ENCODE data around the gene ZNF133.
A peak's percentile ranks its signal among the peaks of the same experiment; 100 is the strongest.
"Not testable (repeated sequence)": the region's sequence is repeated elsewhere in the genome, so short reads cannot be mapped to it uniquely, and the experiment has no call there.

Gene ZNF133

DNA sequence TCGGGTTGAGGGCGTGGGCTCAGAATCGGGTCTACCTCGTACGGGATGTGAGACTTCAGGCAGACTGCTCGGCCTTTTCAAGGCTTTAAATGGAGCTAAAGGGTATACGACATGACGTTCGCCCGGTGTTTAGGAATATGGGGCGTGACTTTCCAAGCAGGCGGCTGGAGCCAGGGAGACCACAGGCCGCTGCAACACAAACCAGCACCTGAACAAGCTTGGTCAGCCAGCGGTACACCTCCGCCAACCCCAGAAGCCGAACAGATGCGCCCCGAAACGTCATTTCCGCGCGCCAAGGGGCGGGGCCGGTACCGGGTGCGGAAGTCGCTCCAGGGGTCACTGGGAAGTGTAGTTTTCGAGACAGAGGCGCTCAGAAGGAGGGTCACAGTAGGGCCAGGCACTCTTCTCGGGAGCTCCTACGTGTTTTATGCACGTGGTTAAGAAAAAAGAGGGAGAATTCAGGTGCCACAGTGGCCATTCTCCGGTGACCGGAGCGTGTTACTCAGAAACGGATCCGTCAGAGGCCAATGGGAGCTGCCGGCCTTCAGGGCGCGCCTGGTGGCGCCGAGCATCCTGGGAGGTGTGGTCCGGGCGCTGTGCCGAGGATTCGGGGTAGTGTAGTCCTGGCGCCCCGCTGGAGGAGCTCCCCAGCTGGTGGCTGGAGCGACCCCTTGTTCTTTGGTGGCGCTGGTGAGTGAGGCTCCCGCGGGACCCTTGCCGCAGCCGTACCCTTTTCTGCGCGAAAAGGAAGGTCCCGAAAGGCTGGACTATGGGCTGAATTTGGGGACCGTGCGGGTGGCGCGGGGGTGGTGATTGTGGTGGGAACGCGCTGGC, at the start of gene ZNF133:
Gene ZNF133, plus strand, starts transcription at position 613 of the 834 bp plus-strand sequence. CDS start 17,160 bp downstream, outside the sequence.
- H3K36me3 ChIP-seq (ENCODE audit: insufficient read depth, low read length): peaks cover 17% of the 10 kb centered on the region
- peaks cover 2% of the 10 kb centered on the region for H3K27me3 ChIP-seq (ENCODE audit: insufficient read depth, low read length)
- H2AFZ ChIP-seq (ENCODE audit: low read depth, low read length): peak within 1 kb of the TSS; percentile 95
- H3K9me3 ChIP-seq (ENCODE audit: low read length): no peaks in the 10 kb centered on the region
- peaks cover 7% of the 10 kb centered on the region for H3K4me1 ChIP-seq (ENCODE audit: insufficient read depth, low read length)
- peak within 1 kb of the TSS; percentile 91 for H3K4me3 ChIP-seq (ENCODE audit: low read length)

DNA sequence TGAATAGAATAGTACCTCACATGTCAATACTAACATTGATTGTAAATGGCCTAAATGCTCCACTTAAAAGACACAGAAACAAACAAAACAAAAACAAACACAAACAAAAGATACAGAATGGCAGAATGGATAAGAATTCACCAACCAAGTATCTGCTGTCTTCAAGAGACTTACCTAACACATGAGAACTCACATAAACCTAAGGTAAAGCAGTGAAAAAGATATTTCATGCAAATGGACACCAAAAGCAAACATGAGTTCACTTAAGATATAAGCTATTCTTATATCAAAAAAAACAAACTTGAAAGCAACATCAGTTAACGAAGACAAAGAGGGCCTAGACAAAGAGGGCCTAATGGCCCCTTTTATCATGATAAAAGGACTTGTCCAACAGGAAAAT, 47.3 kb upstream of the ZNF133 start:
- no peaks in the 10 kb centered on the region for H3K36me3 ChIP-seq (ENCODE audit: insufficient read depth, low read length)

GRCh38 chr20:18243802-18244201, 44.5 kb upstream of the ZNF133 start:
- Histone ChIP-seq H3K27me3 (ENCODE audit: insufficient read depth, low read length) (peaks cover 9% of the 10 kb centered on the region), H3K36me3 (ENCODE audit: insufficient read depth, low read length) (no peaks in the 10 kb centered on the region), H3K4me1 (ENCODE audit: insufficient read depth, low read length) (no peaks in the 10 kb centered on the region), H2AFZ (ENCODE audit: low read depth, low read length) (no peak overlapping the region), H3K9me3 (ENCODE audit: low read length) (no peaks in the 10 kb centered on the region), H3K4me3 (ENCODE audit: low read length) (no peak overlapping the region)

More for the DNA sequence above, 47.3 kb upstream of the ZNF133 start:
- no peak overlapping the region for H2AFZ ChIP-seq (ENCODE audit: low read depth, low read length)
- no peak overlapping the region for H3K4me3 ChIP-seq (ENCODE audit: low read length)
- H3K9me3 ChIP-seq (ENCODE audit: low read length): no peaks in the 10 kb centered on the region
- peaks cover 20% of the 10 kb centered on the region for H3K27me3 ChIP-seq (ENCODE audit: insufficient read depth, low read length)
- H3K4me1 ChIP-seq (ENCODE audit: insufficient read depth, low read length): no peaks in the 10 kb centered on the region

GRCh38 chr20:18248545-18248944, 39.8 kb upstream of the ZNF133 start:
- H3K4me1 ChIP-seq (ENCODE audit: insufficient read depth, low read length); H2AFZ ChIP-seq (ENCODE audit: low read depth, low read length); H3K36me3 ChIP-seq (ENCODE audit: insufficient read depth, low read length); H3K9me3 ChIP-seq (ENCODE audit: low read length); H3K4me3 ChIP-seq (ENCODE audit: low read length): not testable (repeated sequence)
- H3K27me3 ChIP-seq (ENCODE audit: insufficient read depth, low read length): peaks cover 18% of the 10 kb centered on the region

DNA sequence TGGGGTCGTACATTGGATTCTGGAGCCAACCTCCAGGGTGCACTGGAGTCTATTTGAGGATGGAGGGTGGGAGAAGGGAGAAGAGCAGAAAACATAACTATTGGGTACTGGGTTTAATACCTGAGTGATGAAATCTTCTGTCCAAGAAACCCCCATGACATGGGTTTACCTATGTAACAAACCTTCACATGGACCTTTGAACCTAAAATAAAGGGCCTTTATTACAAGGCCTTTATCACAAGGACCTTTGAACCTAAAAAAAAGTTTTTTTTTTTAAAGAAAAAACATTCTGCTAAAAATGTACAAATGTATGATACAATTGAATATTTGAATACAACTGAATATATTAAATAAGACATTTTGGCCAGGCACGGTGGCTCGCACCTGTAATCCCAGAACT, 38.1 kb upstream of the ZNF133 start:
- Histone ChIP-seq H3K27me3 (ENCODE audit: insufficient read depth, low read length) (peaks cover 26% of the 10 kb centered on the region), H2AFZ (ENCODE audit: low read depth, low read length) (no peak overlapping the region), H3K9me3 (ENCODE audit: low read length) (peaks cover 2% of the 10 kb centered on the region), H3K36me3 (ENCODE audit: insufficient read depth, low read length) (no peaks in the 10 kb centered on the region), H3K4me1 (ENCODE audit: insufficient read depth, low read length) (no peaks in the 10 kb centered on the region), H3K4me3 (ENCODE audit: low read length) (no peak overlapping the region)

DNA sequence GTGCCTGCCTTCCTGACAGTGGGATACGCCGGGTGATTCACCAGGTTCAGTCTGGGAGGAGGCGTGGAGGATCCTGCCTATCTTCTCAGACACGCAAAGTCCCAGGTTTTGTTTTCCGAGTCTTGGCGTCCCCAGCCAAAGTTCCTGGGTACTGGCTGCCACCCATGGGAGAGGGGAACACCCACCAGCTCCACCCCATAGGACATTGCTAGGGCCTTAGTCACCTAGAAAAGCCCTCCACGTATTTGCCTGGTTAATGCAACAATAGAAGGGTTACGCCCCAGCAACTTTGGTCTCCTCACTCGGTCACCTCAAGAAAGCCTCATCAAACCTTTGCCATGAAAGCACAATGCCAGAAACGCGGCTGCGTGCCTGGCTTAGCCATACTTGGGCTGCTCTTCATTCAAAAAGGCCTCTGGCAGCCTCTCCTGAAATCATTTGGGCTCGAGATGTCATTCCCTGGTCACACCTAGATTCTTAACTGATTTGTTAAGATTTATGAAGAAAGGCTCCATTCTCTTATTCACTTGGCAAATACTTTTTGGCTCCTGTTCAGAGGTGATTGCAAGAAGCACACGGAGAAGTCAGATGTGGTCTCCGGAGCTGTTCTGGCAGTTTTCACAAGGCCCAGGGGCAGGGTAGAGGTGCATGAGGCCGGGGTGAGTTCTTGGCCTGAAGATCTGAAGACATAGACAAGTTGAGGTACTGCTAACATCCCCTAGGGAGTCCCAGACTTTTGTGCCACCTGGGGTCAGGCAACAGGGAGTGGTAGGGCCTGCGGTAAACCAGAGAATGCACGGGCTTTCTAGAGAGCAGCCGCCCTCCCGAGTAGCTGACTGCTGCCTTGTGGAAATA, 35.5 kb upstream of the ZNF133 start:
- peaks cover 39% of the 10 kb centered on the region for H3K27me3 ChIP-seq (ENCODE audit: insufficient read depth, low read length)
- no peak overlapping the region for H2AFZ ChIP-seq (ENCODE audit: low read depth, low read length)
- H3K36me3 ChIP-seq (ENCODE audit: insufficient read depth, low read length): no peaks in the 10 kb centered on the region
- peaks cover 2% of the 10 kb centered on the region for H3K9me3 ChIP-seq (ENCODE audit: low read length)
- H3K4me3 ChIP-seq (ENCODE audit: low read length): no peak overlapping the region
- no peaks in the 10 kb centered on the region for H3K4me1 ChIP-seq (ENCODE audit: insufficient read depth, low read length)

DNA sequence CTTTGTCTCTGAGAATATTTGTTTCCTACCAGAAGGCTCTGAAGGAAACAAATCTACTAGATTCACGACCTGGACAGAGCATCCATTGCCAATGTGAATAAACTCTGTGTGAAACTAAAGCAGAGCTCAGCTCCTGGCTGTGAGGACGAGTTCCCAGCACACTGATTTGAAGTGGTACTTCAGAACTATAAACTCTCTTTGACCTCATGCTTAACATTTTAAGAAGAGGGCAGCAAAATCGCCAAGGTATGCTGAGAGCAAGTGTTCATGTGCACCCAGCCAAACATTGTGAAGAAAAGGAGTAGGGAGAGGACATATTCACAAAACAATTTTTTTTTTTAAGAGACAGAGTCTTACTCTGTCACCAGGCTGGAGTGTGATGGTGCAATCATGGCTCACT, 33.7 kb upstream of the ZNF133 start:
- Histone ChIP-seq H3K4me3 (ENCODE audit: low read length) (no peak overlapping the region), H3K4me1 (ENCODE audit: insufficient read depth, low read length) (no peaks in the 10 kb centered on the region), H2AFZ (ENCODE audit: low read depth, low read length) (no peak overlapping the region), H3K9me3 (ENCODE audit: low read length) (peaks cover 2% of the 10 kb centered on the region), H3K27me3 (ENCODE audit: insufficient read depth, low read length) (peaks cover 43% of the 10 kb centered on the region), H3K36me3 (ENCODE audit: insufficient read depth, low read length) (no peaks in the 10 kb centered on the region)

GRCh38 chr20:18255526-18255925, 32.8 kb upstream of the ZNF133 start:
- peaks cover 2% of the 10 kb centered on the region for H3K9me3 ChIP-seq (ENCODE audit: low read length)
- no peaks in the 10 kb centered on the region for H3K4me1 ChIP-seq (ENCODE audit: insufficient read depth, low read length)
- H2AFZ ChIP-seq (ENCODE audit: low read depth, low read length): no peak overlapping the region
- no peak overlapping the region for H3K4me3 ChIP-seq (ENCODE audit: low read length)
- H3K36me3 ChIP-seq (ENCODE audit: insufficient read depth, low read length): no peaks in the 10 kb centered on the region
- H3K27me3 ChIP-seq (ENCODE audit: insufficient read depth, low read length): peaks cover 43% of the 10 kb centered on the region

GRCh38 chr20:18256440-18257090, 31.8 kb upstream of the ZNF133 start:
- Histone ChIP-seq H3K9me3 (ENCODE audit: low read length) (peaks cover 2% of the 10 kb centered on the region), H3K4me1 (ENCODE audit: insufficient read depth, low read length) (no peaks in the 10 kb centered on the region), H3K36me3 (ENCODE audit: insufficient read depth, low read length) (no peaks in the 10 kb centered on the region), H3K27me3 (ENCODE audit: insufficient read depth, low read length) (peaks cover 41% of the 10 kb centered on the region), H3K4me3 (ENCODE audit: low read length) (no peak overlapping the region), H2AFZ (ENCODE audit: low read depth, low read length) (no peak overlapping the region)

DNA sequence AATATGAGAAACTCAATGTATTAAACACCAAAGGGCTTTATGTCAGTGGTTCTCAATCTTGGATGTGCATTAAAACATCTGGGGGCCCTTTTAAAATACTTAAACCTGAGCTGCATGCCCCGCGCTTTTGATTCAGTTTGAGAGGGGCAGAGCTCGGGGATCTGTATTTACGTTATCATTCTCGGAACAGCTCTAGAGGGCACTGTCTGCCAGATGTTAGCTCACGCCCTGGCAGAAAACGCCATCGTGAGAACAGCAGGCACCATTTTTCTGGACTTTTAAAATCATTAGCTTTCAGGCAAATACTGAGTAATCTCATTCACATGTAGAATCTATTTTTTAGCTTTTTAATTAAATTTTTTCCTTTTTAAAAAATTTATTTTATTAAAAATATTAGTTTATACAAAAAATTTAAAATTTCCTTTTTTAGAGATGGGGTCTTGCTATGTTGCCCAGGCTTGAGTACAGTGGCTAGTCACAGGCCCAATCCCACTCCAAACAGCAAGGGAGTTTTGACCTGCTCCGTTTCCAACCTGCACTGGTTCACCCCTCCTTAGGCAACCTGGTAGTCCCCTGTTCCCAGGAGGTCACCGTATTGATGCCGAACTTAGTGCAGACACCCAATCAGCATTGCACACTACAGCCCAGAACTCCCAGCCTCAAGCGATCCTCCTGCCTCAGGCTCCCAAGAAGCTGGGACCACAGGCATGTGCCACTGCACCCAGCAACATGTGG, 30.0 kb upstream of the ZNF133 start:
- no peak overlapping the region for H2AFZ ChIP-seq (ENCODE audit: low read depth, low read length)
- no peaks in the 10 kb centered on the region for H3K36me3 ChIP-seq (ENCODE audit: insufficient read depth, low read length)
- H3K4me3 ChIP-seq (ENCODE audit: low read length): no peak overlapping the region
- no peaks in the 10 kb centered on the region for H3K4me1 ChIP-seq (ENCODE audit: insufficient read depth, low read length)
- H3K9me3 ChIP-seq (ENCODE audit: low read length): no peaks in the 10 kb centered on the region
- H3K27me3 ChIP-seq (ENCODE audit: insufficient read depth, low read length): peaks cover 30% of the 10 kb centered on the region

DNA sequence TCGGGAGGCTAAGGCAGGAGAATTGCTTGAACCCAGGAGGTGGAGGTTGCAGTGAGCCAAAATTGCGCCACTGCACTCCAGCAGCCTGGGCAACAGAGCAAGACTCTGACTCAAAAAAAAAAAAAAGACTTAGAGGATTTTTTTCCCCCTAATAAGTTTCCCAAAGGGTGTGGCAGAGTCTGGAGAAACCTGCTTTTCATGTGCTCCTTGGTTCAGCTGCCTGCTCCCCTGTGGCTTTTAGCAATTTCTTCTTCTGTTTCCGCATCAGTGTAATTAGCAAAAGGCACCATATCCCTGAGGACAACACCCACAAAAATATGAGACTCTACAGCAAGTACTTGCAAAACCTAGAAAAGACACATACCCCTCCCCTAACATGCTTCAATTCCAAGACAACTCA, 28.6 kb upstream of the ZNF133 start:
- Histone ChIP-seq H3K4me1 (ENCODE audit: insufficient read depth, low read length) (no peaks in the 10 kb centered on the region), H3K4me3 (ENCODE audit: low read length) (no peak overlapping the region), H3K9me3 (ENCODE audit: low read length) (no peaks in the 10 kb centered on the region), H3K36me3 (ENCODE audit: insufficient read depth, low read length) (no peaks in the 10 kb centered on the region), H3K27me3 (ENCODE audit: insufficient read depth, low read length) (peaks cover 23% of the 10 kb centered on the region), H2AFZ (ENCODE audit: low read depth, low read length) (no peak overlapping the region)

- Histone ChIP-seq H3K9me3 (ENCODE audit: low read length) (no peaks in the 10 kb centered on the region), H3K27me3 (ENCODE audit: insufficient read depth, low read length) (peaks cover 6% of the 10 kb centered on the region), H3K4me1 (ENCODE audit: insufficient read depth, low read length) (peaks cover 12% of the 10 kb centered on the region), H3K36me3 (ENCODE audit: insufficient read depth, low read length) (no peaks in the 10 kb centered on the region), H3K4me3 (ENCODE audit: low read length) (no peak overlapping the region), H2AFZ (ENCODE audit: low read depth, low read length) (no peak overlapping the region)
Measured at GRCh38 chr20:18263723-18264122, 24.6 kb upstream of the ZNF133 start.

Data from neuron (in vitro differentiated cells).